ENCODE results near the gene TRPT1.

The TRPT1 gene
- long read RNA-seq, transcript TRPT1-201 (8 exons, 962 nt): major isoform, 7 of 24 reads
- long read RNA-seq, partial matches to known transcripts: 3 of 24 reads
- long read RNA-seq, other reads (novel, unspliced or antisense): 12 of 24 reads

GRCh38 chr11:64225608-64226506 lies at the start of gene TRPT1, which contains the start of gene NUDT22:
Gene TRPT1, minus strand, starts transcription at chr11:64226186. Its CDS starts 326 bp downstream, at chr11:64225860.
Gene NUDT22, plus strand, starts transcription at chr11:64226274. Its CDS starts 379 bp downstream, at chr11:64226653.
- peak; percentile 85 to 92 for DNase-seq (ENCODE audit: low read depth in 1 of 2, low spot score in 1 of 2)
- H3K27ac ChIP-seq (replicated peaks): peak within 1 kb of the TSS; percentile 78
- peak; percentile 91 for TF ChIP-seq SPI1 (IDR thresholded peaks at IDR 0.05; ENCODE audit: borderline replicate concordance, low read depth)
- TF ChIP-seq REST (IDR thresholded peaks at IDR 0.05; ENCODE audit: insufficient replicate concordance, low read depth): no peak
- TF ChIP-seq POLR2AphosphoS5 (IDR thresholded peaks at IDR 0.05; ENCODE audit: low read depth): peak; percentile 58; the same call in 1 of the 2 replicates
- peak; percentile 77 for TF ChIP-seq GABPA (IDR thresholded peaks at IDR 0.05; ENCODE audit: low read depth)
- peak; percentile 19 for TF ChIP-seq CTCF (IDR thresholded peaks at IDR 0.05; ENCODE audit: insufficient read depth, low read length)
- H3K4me3 ChIP-seq (replicated peaks; ENCODE audit: insufficient read depth, low read length): peak within 1 kb of the TSS; percentile 71
- no peaks in the 10 kb centered on the region for H3K27me3 ChIP-seq (ENCODE audit: insufficient read depth, poor library complexity, severe bottlenecking)

- no peak overlapping the region for H3K27ac ChIP-seq (replicated peaks)
Observed at GRCh38 chr11:64275031-64275800, 49.2 kb upstream of the TRPT1 start.

More at GRCh38 chr11:64275031-64275800, 49.2 kb upstream of the TRPT1 start:
- no peak for TF ChIP-seq POLR2AphosphoS5 (IDR thresholded peaks at IDR 0.05; ENCODE audit: low read depth)
- no peak for TF ChIP-seq CTCF (IDR thresholded peaks at IDR 0.05; ENCODE audit: insufficient read depth, low read length)
- TF ChIP-seq SPI1 (IDR thresholded peaks at IDR 0.05; ENCODE audit: borderline replicate concordance, low read depth): no peak
- TF ChIP-seq REST (IDR thresholded peaks at IDR 0.05; ENCODE audit: insufficient replicate concordance, low read depth): no peak
- TF ChIP-seq GABPA (IDR thresholded peaks at IDR 0.05; ENCODE audit: low read depth): no peak
- H3K27me3 ChIP-seq (ENCODE audit: insufficient read depth, poor library complexity, severe bottlenecking): no peaks in the 10 kb centered on the region
- no peak for DNase-seq (ENCODE audit: low read depth in 1 of 2, low spot score in 1 of 2)
- no peak overlapping the region for H3K4me3 ChIP-seq (replicated peaks; ENCODE audit: insufficient read depth, low read length)

All from HL-60 (cell line).